IPS-NIHi7 (cell line): ENCODE measurements around the gene IL1RL2.

ENCODE experiments used
- DNase-seq: peaks from one replicate; pipeline ENCODE4 v3.0.0; 2012; ENCODE audit warnings: mixed read lengths; ENCODE audit errors: extremely low spot score

IL1RL2 gene

DNA sequence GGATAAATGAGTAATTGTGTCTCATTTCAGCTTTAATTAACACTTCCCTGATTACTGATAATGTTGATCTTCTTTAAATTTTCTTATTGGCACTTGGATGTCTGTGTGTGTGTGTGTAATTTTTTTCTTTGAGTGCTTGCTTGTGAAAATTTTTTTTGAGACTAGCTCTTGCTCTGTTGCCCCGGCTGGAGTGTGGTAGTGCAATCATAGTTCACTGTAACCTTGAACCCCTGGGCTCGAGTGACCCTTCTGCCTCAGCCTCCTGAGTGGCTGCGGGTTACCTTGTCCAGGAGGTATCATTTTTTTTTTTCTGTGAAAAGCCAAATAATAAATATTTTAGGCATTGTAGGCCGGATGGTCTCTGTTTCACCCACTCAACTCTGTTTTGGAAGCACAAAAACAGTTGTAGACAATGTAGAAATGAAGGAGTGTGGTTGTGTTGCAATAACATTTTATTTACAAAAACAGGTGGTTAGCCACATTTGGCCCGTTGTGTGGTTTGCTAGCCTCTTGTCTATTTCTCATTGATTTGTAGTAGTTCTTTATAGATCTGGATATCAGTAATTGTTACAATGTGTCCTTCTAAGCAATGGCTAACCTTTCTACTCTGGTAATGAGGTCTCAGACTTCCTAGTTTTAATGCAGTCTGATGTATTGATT is 7.9 kb downstream of the IL1RL2 start:
- DNase-seq, result no peak

DNA sequence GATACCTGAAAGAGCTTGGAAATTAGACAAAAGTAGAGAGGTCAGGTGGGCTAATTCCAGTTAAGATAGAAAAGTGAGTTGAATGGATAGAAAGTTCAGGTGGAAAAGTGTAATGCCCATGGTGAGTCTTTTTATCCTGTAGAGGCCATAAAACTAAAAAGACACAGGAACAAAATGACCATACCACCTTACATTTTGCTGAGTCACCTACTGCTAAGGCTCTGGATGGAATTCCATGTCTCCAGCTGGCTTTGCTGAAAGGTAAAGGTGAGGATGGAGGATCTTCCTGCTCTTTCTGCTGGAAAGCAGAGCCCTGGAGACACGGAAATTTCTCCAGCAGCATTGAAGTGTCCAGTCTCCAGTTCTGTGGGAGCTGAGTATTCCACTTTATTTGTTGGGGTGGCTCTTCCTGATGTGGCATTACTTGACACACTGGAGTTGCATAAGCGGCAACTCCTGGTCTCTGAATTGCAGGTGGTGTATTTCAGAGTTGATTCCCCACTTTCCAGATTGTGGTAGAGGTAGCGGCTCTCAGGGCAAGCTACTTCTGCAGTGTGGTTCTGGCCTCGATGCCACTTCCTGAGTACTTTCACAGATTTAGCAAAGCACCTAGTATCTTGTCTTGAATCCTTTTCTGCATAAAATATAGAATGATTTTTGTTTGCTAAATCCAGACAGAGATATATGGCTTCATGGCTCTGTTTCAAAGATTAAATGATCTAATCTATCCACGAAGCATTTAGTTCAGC is 10.7 kb downstream of the IL1RL2 start:
- DNase-seq, result no peak

DNA sequence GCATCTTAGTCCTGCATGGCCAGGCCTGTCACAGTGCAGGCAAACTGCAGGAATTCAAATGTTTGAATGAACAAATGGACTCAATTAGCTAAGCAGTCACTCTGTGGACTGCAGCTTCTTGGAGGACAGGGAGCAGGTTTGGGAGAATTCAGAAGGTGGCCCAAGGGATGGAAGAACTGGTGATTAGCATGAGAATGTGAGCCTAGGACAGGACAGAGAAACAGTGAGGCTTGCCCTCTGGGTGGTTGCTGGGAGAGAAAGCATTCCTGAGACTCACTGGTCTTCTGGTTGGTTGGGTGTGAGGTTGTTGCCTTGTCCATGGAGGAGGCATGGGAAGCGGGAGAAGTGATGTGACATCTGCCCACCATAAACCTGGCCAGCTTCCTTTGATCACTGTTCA is 13.7 kb downstream of the IL1RL2 start:
- no peak for DNase-seq

DNA sequence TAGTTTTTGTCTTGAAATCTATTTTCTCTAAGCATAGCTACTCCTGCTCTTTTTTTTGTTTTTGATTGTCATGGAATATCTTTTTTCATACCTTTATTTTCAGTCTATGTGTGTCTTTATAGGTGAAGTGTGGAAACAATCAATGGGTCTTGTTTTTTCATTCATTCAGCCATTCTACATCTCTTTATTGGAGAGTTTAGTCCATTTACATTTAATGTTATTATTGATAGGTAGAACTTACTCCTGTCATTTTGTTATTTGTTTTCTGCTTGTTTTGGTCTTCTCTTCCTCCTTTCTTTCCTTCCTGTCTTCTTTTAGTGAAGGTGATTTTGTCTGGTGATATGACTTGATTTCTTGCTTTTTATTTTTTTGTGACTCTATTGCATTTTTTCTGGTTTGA is 17.8 kb downstream of the IL1RL2 start:
- DNase-seq, result no peak

DNA sequence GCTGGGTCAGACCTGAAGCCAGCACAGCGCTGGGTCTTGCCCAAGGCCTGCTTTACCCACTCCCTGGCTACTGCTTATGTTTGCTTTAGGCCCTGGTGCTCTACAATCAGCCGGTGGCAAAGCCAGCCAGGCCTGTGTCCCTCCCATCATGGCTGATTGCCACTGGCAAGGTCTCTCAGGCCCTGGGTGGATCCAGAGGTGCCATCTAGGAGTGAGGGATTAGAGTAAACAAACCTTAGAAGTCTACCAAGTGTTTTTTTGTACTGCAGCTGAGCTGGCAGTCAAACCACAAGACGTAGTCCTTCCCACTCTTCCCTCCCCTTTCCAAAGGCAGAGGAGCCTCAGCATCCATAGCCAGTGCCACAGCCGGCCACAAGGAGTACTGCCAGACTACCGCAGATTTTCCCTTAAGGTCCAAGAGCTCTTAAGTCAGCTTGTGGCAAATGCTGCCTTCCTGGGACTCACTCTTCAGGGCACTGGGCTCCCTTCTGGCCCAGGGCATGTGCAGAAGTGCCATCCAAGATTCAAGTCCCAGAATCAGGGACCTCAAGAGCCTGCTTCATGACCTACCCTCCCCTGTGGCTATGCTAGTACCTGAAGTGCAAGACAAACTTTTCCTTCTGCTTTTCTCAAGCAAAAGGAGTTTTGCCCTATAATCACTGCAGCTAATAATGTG is 20.0 kb downstream of the IL1RL2 start:
- no peak for DNase-seq

DNA sequence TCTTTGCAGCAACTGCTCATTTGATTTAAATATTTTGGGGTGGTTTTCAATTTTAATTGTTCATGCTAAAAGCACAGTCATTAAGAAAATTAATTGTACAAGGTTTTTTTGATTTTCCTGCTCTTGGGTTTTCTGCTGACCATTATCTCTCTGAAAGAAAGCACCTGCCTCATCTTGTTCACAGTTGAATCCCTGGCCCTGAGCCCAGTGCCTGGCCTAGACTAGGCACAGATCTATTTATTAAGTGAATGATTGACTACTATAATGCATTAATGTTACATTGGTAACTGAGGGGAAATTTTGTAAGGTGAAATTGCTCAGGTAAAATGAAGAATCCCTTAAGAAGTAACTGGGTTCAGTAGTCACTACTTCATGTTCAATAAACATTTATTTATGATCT is 22.0 kb downstream of the IL1RL2 start:
- DNase-seq, result no peak

DNA sequence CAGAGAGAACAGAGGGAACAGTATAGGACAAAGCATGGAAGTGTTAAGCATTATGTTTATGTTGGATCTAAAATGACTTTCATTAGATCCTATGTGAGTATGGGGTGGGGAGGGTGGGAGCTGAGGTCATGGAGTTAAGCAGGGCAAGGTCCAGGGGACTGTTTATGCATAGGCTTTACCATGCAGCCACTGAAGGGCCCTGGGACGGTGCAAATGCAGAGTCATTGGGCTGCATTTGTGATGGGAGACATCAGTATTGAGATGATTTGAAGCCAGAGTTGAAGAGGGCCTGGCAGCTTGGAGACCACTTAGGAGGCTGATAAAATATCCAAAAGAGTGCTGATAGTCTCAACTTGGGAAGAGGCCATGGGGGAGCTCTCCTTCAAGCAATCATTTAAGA is 22.7 kb downstream of the IL1RL2 start:
- DNase-seq, result no peak

DNA sequence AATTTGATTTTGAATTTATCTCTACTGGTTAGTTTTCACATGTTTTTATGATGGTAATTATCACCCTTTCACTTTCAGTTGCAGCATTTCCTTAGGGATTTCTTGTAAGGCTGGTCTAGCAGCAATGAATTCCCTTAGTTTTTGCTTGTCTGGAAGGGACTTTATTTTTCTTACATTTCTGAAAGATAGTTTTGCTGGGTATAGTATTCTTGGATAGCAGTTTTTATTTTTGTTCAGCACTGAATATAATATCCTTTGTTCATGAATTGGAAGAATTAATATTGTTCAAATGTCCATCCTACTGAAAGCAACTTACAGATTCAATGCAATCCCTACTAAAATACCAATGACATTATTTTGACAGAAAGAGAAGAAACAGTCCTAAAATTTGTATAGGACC is 30.2 kb downstream of the IL1RL2 start:
- DNase-seq, result no peak

DNA sequence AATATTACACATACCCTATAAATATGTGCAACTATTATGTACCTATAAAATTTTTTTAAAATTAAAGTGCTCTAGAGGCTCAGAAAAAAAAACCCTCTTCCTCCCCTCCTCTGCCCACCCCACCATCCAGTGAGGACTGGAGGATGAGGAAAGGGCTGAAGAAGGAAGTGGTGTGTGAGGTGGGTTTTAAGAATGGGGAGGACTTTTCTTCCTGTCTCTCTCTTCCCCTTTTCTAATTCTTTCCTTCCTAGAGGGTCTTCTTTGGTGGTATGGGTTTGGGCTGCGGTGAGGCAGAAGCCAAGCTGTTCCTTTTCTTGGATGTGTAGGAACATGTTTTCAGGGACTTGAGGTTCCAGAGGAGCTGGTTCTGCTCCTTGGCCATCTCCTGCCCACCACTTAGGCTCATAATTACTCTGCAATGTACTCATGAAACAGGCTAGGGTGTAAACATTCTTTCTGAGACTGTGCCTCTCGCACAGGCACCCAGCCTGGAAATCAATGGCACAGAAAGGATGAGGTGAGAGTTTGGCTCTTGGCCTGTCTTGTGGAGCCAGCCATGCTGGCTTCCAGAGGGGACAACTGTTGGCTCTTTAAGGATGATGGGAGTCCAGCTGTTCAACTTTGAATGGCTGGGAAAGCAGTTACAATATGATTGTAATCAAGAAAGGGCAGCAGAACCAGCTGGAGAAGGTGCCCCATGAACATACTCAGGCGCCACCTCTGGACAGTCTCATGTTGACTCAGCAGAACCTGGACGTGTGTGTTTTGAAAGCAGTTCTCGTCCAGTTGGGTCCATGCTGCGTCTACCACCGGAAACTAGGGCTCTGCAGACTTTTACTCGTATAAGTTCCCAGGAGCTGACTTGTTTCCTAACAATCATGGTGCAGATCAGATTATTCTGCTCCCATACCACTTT is 38.3 kb downstream of the IL1RL2 start:
- DNase-seq, result no peak

DNA sequence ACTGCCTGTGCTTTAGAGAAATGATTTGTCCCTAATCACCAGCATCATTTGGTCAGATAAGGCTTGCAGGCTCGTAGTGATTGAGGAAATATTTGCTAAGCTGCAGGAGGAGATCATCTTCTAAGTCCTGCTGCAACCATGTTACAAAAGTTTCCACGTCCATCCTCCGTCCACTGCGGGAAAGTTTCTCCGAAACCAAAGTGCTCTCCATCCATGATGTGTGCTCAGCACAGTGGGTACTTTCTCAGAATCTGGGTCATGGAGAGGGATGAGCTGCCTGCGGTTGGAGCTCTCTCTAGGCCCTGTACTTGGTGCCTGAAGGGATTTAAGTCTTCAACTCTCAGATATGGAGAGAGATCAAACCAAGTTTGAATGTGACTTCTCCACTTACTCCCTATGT is 39.3 kb downstream of the IL1RL2 start:
- no peak for DNase-seq

DNA sequence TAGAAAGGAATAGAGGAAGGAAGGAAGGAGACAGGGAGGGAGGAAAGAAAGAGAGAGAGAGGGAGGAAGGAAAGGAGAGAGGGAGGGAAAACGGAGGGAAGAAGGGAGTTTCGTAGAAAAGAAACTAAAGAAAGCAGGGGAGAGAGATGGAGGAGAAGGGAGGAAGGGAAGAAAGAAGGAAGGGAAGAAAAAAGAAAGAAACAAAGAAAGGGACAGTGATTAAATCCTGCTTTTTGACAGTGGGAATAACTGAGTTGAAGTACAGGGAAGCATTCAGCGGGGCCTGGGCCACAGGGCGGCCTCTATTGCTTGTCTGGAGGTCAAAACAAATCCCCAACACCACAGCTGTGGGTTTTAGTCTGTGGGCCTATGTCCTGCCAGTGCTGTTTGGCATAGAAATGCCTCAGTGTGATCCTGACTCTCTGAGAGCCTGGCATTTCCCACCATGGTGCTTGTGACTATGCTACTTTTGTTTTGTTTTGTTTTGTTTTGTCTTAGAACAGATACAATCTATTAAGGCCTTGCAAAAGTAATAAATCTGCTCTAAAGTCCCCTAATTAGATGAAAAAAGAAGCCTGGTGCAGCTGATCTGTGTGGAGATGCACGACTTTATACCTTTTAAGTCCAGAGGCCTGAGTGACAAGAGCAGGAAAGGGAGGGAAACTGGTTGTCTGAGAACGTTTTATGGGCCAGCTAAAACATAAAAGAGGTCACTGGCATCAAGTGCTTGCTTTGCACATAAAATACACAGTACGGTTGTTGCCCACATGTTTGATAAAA is 40.0 kb downstream of the IL1RL2 start:
- no peak for DNase-seq

DNA sequence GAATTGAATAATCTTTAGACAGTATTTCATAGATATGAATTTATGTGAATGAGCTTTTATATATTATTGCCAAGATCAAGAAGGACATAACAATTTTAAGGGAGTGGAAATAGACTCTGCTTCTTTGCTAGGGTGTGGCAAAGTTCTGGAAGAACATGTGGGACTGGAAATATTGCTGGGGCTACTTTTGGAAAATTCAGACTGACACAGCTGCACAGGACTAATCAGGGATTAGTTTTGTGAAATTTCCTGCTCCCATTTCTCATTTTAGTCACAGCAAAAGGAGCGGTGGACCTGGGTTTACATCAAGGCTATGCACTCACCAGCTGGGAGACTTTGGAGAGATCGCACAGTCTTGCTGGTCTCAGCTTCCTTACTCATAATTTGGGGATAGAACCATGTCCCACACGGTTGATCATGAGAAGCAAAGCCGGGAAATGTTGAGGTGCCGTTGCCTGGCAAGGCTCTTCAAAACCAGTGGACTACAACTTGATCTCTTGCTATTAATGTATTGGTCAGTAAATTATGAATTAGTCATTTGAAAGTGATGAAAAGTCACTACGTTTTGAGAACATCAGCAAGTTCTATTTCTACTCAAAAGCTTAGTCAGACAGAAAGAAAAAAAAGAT is 42.4 kb downstream of the IL1RL2 start:
- DNase-seq, result no peak

DNA sequence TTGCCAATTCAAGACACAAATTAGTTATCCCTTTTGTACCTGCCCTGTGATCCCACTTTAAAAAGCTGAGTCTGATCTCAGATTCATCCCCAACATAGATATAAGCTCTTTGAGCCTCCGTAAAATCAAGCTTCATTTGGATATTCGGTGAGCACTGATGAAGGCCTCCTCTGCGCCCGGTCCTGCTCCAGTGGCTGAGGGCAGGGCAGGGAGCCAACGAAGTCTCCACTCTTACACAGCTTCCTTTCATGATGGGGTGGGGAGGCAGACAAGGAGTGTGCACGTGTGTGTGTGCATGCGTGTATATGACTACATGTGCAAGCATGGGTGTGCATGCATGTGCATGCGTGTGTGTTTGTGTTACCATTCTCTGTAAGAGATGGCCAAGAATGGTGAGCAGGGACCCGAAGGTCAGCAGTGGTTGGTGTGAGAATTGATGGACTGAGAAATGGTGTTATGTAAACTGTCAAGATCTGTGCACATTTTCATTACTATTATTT is 43.6 kb downstream of the IL1RL2 start:
- DNase-seq, result no peak

DNA sequence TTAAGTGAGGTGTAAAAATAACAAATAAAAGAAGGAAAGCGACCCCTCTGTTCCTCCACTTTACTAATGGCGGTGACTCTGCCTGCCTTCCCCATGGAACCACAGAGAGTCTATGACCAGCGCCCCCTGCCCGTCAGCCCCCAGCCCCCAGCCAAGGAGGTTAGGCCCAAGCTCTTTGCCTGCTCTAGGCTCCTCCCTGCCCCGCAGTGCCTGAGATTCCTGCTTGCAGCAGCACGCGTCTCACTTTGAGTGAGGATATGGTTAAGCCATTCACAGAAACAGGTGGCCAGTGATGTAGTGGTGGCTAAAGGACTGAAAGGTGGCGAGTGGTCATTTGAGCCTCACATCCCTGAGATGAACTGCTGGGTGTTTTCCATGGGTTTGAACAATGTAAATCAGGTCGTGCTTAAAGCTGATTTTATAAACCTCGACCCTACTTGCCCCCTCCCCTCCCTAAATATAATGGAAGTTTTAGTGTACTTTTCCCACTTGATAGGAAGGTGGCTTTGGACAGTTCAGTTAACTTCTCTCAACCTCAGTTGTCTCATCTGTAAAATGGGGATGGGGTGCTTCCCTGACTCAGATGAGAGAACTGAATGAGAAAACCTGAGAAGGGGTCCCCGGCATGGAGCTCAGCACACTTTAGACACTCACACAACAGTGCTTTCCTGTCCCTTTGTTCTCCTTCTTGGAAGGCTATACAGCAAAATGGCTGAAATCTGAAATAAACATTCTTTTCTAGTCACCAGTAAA is 46.5 kb downstream of the IL1RL2 start:
- DNase-seq, result peak; percentile 63

DNA sequence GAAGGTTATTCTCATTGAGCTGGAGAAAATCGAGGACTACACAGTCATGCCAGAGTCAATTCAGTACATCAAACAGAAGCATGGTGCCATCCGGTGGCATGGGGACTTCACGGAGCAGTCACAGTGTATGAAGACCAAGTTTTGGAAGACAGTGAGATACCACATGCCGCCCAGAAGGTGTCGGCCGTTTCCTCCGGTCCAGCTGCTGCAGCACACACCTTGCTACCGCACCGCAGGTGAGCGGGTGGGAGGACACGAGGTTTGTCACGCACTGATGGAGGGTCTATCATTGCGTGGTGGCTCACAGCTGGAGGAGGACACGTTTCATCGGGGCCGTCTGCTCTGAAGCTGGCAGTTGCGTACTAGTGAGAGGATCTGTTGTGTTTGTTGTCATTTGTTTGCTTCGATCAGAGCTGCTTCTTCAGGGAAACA is 48.2 kb downstream of the IL1RL2 start:
- no peak for DNase-seq

DNA sequence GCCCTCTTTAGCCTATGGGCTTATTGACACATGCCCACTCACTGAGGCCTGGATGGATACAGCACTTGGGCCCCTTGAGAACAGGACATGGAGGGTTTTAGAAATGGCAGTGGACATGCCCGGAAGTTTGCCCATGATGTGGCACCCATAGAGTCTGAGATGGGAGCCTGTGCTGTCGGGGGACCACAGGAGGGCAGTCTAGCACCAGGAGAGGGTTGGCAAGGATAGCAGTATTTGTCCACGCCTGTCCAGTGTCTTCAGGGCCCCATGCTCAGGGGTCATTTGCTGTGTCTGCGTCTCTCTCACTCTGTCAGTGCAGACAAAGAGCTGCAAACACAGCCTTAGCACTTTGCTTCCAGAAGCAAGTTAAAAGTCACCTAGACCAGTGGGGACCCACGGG is 48.7 kb downstream of the IL1RL2 start:
- DNase-seq, result peak; percentile 53

DNA sequence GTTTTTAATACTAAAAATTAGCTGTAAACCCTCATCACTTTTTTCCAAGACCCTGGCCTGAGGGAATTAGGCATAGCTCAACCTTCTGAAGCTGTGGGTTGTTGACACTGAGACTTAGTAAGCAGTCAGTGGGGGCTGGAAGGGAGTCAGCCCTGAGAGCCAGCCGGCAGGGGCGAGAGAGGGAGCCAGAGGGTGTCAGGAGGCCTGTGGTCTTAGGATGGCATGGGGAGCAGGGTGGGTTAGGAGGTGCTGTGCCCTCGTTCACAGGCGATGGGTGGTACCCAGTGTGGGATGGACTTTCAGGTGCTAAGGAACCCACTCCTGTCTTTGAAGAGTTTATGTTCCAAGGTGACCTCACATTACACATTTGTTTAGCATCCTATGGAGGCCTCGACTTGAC is 49.3 kb downstream of the IL1RL2 start:
- DNase-seq, result no peak

DNA sequence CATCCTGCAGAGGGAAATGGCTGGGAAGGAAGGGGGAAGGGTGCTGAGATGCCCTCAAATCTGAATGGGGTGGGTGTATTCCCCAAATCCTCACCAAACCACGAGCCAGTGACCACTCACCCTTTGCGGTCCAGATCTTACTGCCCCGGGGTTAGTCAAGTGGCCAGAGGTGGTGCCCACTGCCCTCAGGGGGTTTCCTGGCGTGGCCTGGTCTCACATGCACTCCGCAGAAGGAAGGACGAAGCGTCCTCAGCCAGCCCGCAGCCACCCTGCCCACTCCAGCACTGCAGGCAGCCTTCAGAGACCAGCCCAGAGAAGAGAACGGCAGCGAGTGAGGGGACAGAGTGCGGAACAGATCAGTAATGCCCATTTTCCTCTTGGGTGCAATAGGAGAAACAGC is 50.4 kb downstream of the IL1RL2 start:
- DNase-seq, result no peak

DNA sequence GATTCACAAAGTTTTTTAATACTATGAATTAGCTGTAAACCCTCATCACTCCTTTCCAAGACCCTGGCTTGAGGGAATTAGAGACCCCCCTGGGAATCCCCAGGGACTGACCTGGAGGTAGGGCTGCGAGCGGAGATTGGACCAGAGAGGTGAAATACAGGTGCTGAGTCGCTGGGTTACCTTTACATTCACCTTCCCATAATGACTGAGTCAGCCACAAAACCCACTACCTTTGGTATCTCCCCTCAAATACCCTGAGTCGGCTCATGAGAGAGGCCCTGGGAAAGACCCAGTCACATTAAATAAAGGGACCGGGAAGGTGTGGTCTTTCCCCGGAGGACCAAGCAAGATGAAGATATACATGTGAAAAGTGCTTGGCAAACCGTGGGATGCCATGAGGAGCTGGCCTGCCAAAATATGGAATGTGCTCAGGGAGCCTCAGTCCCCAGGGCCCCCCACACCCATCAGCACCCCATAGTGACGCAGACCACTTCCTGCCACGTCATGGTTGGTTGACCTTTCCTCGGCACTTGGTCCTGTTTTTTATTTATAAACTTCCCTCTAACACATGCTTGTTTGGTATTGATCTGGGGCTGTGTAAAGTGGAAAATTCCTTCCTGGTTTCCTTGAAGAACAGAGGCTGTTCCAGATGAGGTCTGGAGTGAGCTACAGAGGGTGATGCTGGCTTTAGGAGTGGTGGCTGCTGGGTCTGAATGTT is 51.4 kb downstream of the IL1RL2 start:
- no peak for DNase-seq
